ENCODE measurements around the gene HAT1.
A peak's percentile ranks its signal among the peaks of the same experiment; 100 is the strongest.

The HAT1 gene

DNA sequence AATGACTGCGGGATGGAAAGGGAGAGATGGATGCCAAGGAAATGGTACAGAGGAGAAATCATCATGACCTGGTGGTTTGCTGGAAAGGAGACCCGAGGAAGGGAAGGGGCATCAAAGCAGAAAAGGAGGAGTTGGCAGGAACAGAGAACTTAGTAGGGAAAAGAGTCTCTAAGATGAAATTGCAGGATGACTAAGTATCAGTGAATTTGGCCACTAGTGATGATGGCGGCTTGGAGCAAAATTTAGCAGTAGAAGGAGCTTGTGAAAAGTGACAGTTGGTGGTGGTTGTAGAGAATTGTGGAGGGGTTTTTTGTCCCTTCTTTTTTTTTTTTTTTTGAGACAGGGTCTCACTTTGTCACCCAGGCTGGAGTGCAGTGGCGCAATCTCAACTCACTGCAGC is 87.6 kb downstream of the HAT1 start:
- peaks cover 7% of the 10 kb centered on the region for H3K4me1 Mint-ChIP-seq
- H3K27ac Mint-ChIP-seq, result no peak overlapping the region
- no peak overlapping the region for H3K4me3 Mint-ChIP-seq
- DNase-seq (ENCODE audit: low spot score in 2 of 2), result no peak
- no peaks in the 10 kb centered on the region for H3K9me3 Mint-ChIP-seq
- no peak for ATAC-seq (ENCODE audit: low read depth)
- peaks cover 11% of the 10 kb centered on the region for H3K36me3 Mint-ChIP-seq
- no peaks in the 10 kb centered on the region for H3K27me3 Mint-ChIP-seq

DNA sequence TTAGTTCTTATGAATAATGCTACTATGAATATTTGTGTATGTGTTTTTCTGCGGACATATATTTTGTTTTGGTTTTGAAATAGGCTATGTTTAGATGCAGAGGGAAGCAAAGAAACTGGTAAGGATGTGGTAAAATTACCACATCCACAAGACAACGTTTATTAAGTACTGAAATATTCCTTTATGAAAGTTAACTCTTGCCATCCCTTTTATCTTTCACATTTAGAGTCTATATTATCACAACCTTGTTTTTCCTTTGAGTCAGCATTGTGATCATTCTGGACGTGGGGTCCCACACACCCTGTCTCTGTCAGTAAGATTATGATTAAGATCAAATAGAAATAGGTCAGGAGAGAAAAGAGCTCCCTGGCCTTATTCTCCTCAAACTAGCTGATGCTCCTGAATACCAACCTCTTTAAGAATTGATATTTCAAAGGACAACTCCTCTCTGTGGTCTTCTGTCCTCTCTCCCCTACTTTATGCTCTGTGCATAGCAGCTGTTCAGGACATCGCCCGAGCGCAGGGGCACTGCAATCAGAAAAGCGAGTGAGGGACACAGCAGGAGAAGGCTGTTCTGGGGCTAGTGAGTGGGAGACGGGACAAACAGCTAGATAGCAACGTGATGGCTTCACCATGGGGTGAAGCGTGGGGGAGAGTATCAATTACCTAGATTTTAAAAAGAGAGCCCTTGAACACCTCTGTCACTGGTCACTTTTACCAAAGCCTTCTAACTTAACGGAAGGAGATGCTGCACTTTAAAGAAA is 89.7 kb downstream of the HAT1 start:
- no peaks in the 10 kb centered on the region for H3K9me3 Mint-ChIP-seq
- peaks cover 7% of the 10 kb centered on the region for H3K4me1 Mint-ChIP-seq
- no peaks in the 10 kb centered on the region for H3K27me3 Mint-ChIP-seq
- H3K36me3 Mint-ChIP-seq, result peaks cover 14% of the 10 kb centered on the region
- H3K4me3 Mint-ChIP-seq, result no peak overlapping the region
- ATAC-seq (ENCODE audit: low read depth), result no peak
- DNase-seq (ENCODE audit: low spot score in 2 of 2), result no peak
- H3K27ac Mint-ChIP-seq, result no peak overlapping the region

DNA sequence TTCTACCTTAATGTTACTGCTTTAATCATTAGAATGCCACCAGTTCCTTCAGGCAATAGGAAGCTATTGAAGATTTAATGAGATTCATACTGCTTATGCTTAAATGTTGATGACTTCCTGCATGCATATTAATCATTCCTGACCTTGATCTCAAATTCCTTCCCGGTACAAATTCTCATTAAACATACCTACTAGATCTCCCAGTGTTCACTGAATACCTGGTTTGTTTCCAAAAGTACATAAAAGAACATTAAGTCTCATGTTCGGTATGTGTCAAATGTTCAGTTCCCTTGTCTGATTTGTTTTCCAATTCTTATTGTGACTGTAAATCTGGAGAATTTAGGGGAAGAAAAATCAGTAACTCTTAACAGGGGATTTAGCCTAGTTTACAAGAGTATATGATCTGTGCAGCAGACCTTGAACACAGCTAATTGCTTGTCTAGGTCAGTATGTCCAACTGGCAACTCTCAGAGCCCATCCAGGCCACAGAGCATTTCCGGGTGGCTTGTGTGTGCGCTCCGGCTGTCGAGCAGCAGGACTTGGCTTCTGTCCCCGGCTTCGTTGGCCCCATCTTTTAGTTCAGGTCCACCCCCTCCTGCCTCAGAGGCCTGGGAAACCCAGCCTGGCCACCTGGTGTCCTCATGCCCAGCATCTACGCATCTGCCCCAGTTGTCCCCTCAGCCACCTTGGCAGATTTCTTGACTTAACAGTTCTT is 90.6 kb downstream of the HAT1 start:
- ATAC-seq (ENCODE audit: low read depth), result no peak
- H3K36me3 Mint-ChIP-seq, result peaks cover 11% of the 10 kb centered on the region
- no peak overlapping the region for H3K27ac Mint-ChIP-seq
- H3K4me3 Mint-ChIP-seq, result no peak overlapping the region
- H3K27me3 Mint-ChIP-seq, result no peaks in the 10 kb centered on the region
- H3K4me1 Mint-ChIP-seq, result peaks cover 7% of the 10 kb centered on the region
- H3K9me3 Mint-ChIP-seq, result no peaks in the 10 kb centered on the region
- DNase-seq (ENCODE audit: low spot score in 2 of 2), result no peak

DNA sequence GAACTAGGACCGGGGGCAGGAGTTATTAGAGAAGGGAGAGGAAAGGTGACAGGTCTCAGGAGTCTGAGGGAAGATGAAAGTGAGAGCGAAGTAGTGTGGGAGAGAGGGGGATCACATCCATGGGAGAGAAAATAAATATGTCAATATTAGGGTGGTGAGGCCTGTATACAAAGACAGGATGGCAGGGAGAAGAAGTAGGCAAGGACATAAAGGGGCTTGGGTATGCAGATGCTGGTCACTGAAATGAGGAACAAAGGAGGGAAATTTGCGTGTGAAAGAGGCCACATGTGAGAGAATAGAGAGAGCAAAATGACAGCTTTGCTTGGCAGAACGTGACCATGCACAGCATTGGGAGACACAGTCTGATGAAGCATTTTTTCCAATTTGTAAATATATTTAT is 91.1 kb downstream of the HAT1 start:
- Mint-ChIP-seq H3K27ac (no peak overlapping the region), H3K9me3 (no peaks in the 10 kb centered on the region), H3K4me3 (no peak overlapping the region), H3K4me1 (peaks cover 9% of the 10 kb centered on the region), H3K27me3 (no peaks in the 10 kb centered on the region), H3K36me3 (peaks cover 13% of the 10 kb centered on the region)
- ATAC-seq (ENCODE audit: low read depth) (peak; percentile 59), DNase-seq (ENCODE audit: low spot score in 2 of 2) (no peak)

DNA sequence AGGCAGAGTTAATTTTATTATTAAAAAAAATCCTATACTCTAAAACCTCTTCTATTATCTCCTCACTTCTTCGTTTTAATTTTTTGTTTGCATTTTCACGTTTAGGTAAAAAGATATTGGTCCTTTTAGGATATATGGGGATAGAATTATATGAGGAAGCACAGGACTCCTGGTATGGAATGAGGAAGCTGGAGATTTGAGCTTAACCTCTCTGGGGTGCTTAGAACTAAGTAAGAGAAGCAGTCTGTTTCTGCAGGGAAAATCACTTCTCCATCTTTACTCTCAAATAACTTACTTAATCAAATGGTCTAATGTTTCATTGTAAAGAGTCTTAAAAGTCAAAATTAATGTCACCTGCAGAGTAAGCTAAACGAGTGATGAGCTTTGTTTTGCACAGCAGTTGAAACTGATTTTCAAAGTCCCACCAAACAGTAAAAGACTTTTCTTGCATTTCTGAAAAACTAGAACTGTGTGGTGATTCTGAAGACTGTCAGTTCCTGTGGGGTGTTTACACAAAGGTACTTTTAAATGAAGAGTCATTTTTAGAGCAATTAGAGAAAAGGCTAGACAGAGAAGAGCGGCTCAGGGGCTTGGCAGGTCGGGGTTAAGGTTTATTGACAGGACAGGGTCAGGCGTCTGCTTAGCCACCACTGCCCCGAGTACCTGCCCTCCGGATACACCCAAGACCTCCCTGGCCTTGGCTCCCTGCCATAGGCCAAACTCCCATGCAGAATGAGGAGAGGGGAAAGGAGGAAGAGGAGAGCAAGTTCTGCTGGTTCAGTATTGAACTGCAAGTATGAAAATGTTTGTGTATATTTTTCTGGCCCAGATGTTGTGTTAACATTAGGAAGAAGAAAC is 99.0 kb downstream of the HAT1 start:
- Mint-ChIP-seq H3K36me3 (peaks cover 6% of the 10 kb centered on the region), H3K4me3 (no peak overlapping the region), H3K27ac (no peak overlapping the region), H3K4me1 (peaks cover 2% of the 10 kb centered on the region), H3K27me3 (no peaks in the 10 kb centered on the region), H3K9me3 (no peaks in the 10 kb centered on the region)
- ATAC-seq (ENCODE audit: low read depth) (no peak), DNase-seq (ENCODE audit: low spot score in 2 of 2) (no peak)

DNA sequence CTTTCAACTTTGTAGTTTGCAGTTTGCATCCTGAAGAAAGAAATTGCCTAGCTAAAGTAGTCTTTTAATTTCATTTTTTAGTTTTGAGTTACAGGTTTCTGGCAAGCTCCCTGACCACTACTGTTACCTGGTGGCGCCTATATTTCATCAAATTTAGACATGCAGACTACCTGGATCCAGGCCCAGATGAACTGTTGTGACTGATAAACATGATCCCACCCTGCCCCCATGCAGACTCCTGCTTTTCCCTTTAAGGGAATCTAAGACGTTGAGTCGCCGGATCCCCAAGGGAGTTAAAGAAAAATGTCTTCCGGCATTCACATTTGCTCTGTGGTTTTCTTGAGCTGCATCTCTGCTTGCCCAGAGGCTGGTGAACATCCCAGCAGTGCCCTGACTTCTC is 99.7 kb downstream of the HAT1 start:
- no peak for ATAC-seq (ENCODE audit: low read depth)
- H3K9me3 Mint-ChIP-seq, result no peaks in the 10 kb centered on the region
- H3K27me3 Mint-ChIP-seq, result no peaks in the 10 kb centered on the region
- peaks cover 3% of the 10 kb centered on the region for H3K36me3 Mint-ChIP-seq
- H3K4me1 Mint-ChIP-seq, result peaks cover 2% of the 10 kb centered on the region
- H3K27ac Mint-ChIP-seq, result no peak overlapping the region
- H3K4me3 Mint-ChIP-seq, result no peak overlapping the region
- no peak for DNase-seq (ENCODE audit: low spot score in 2 of 2)

DNA sequence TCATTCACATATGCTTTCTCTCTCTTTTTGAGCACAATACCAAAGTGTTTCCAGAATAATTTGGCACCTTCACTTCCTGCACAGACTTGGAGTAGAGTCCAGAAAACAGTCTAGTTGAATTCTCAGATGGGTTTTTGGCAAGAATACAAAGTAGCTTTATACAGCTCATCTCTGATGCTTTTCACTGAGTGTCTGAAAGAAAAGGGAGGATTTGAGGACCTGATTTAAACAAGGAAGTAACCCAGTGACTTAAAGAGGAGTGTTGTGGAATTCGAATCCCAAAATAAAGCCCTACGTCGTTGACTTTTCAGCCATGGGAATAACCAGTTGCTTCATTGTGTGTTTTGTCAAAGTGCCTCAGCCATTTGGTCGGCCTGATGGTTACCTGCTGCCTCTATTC is 109.3 kb downstream of the HAT1 start:
- DNase-seq (ENCODE audit: low spot score in 2 of 2) (no peak), ATAC-seq (ENCODE audit: low read depth) (no peak)
- Mint-ChIP-seq H3K4me3 (no peak overlapping the region), H3K9me3 (no peaks in the 10 kb centered on the region), H3K27ac (no peak overlapping the region), H3K27me3 (no peaks in the 10 kb centered on the region), H3K4me1 (peaks cover 4% of the 10 kb centered on the region), H3K36me3 (peaks cover 3% of the 10 kb centered on the region)

Data from memory B cell (primary cell).